ENCODE results near the gene BLACAT1. TPM values are rescaled to one million over a fixed set of nuclear protein-coding genes. Genes with fewer than 3 reads are reported as not detected.

BLACAT1 gene
- total and polyA plus RNA-seq, 2 of the 13 experiments (the other 11 are each of a cell fraction or from before 2014, with no cell fraction given): 1.2 to 2.8 TPM

DNA sequence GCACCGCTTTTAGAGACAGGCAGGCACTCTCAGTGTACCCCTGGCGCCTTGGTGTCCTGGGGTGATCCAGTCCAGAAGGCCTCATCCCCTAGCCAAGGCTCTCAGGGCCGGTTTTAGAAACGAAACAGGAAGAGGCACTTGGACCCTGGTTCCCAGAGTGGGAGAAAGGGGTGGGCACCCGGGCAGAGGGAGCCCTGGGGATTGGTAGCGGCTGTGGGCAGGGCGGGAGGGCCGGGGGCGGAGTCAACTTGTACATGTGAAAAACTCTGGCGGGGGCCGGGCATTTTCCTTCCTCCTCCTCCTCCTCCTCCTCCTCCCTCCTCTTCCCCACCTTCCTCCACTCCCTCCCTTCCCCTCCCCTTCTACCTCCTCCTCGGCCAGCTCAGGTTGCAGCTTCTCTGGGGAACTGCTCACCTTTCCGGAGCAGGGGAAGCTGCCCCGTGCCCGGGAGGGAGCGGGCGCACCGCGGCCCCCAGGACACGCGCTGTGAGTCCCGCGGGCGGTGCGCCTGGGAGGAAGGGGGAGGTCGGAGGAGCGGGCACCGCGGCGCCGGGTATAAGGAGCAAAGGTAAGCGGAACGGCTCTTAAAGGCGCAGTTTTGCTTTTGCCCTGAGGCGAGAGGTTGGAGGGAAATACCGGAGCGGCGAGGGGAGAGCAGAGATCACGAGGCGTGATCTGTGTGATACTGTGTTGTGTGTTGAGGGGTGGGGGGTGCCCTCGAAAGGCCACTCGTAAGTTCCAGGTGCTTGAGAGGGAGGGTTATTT is 48.6 kb upstream of the BLACAT1 start, which contains the start of gene CDK18 (continued):
- TF ChIP-seq NFYB (CRISPR knock-in tag; IDR thresholded peaks at IDR 0.05) (peak; percentile 66), TBX3 (IDR thresholded peaks at IDR 0.05; ENCODE audit: borderline replicate concordance) (no peak), ZNF484 (CRISPR knock-in tag; IDR thresholded peaks at IDR 0.05; ENCODE audit: borderline replicate concordance, low read depth) (no peak), TAF1 (CRISPR knock-in tag; IDR thresholded peaks at IDR 0.05) (peak; percentile 60), SETDB1 (CRISPR knock-in tag; IDR thresholded peaks at IDR 0.05; ENCODE audit: borderline replicate concordance) (no peak), SIX4 (CRISPR knock-in tag; IDR thresholded peaks at IDR 0.05) (0 out of 2 replicates have a peak, but pooled peaks have one; percentile 54), ZNF724P (CRISPR knock-in tag; IDR thresholded peaks at IDR 0.05; ENCODE audit: borderline replicate concordance) (no peak), ZNF772 (CRISPR knock-in tag; IDR thresholded peaks at IDR 0.05) (no peak), ZNF30 (CRISPR knock-in tag; IDR thresholded peaks at IDR 0.05) (no peak), SNAI1 (CRISPR knock-in tag; IDR thresholded peaks at IDR 0.05; ENCODE audit: borderline replicate concordance) (peak; percentile 41; the same call in 1 of the 2 replicates), YEATS4 (CRISPR knock-in tag; IDR thresholded peaks at IDR 0.05; ENCODE audit: borderline replicate concordance) (0 out of 2 replicates have a peak, but pooled peaks have one; percentile 68), MATR3 (CRISPR knock-in tag; IDR thresholded peaks at IDR 0.05) (no peak), DMAP1 (CRISPR knock-in tag; IDR thresholded peaks at IDR 0.05) (peak; percentile 35; the same call in 1 of the 2 replicates), ZNF768 (CRISPR knock-in tag; IDR thresholded peaks at IDR 0.05) (peak; percentile 43; the same call in 1 of the 2 replicates)
- TF ChIP-seq, protein P1, sequence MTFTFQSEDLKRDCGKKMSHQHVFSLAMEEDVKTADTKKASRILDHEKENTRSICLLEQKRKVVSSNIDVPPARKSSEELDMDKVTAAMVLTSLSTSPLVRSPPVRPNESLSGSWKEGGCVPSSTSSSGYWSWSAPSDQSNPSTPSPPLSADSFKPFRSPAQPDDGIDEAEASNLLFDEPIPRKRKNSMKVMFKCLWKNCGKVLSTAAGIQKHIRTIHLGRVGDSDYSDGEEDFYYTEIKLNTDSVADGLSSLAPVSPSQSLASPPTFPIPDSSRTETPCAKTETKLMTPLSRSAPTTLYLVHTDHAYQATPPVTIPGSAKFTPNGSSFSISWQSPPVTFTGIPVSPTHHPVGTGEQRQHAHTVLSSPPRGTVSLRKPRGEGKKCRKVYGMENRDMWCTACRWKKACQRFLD (CRISPR knock-in tag; IDR thresholded peaks at IDR 0.05; ENCODE audit: borderline replicate concordance): peak; percentile 67; the same call in 1 of the 2 replicates
- TF ChIP-seq, protein P2, sequence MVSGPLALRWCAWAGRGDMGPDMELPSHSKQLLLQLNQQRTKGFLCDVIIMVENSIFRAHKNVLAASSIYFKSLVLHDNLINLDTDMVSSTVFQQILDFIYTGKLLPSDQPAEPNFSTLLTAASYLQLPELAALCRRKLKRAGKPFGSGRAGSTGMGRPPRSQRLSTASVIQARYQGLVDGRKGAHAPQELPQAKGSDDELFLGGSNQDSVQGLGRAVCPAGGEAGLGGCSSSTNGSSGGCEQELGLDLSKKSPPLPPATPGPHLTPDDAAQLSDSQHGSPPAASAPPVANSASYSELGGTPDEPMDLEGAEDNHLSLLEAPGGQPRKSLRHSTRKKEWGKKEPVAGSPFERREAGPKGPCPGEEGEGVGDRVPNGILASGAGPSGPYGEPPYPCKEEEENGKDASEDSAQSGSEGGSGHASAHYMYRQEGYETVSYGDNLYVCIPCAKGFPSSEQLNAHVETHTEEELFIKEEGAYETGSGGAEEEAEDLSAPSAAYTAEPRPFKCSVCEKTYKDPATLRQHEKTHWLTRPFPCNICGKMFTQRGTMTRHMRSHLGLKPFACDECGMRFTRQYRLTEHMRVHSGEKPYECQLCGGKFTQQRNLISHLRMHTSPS (CRISPR knock-in tag; IDR thresholded peaks at IDR 0.05; ENCODE audit: low read depth): peak; percentile 51; the same call in 1 of the 2 replicates
- TF ChIP-seq, protein P3, sequence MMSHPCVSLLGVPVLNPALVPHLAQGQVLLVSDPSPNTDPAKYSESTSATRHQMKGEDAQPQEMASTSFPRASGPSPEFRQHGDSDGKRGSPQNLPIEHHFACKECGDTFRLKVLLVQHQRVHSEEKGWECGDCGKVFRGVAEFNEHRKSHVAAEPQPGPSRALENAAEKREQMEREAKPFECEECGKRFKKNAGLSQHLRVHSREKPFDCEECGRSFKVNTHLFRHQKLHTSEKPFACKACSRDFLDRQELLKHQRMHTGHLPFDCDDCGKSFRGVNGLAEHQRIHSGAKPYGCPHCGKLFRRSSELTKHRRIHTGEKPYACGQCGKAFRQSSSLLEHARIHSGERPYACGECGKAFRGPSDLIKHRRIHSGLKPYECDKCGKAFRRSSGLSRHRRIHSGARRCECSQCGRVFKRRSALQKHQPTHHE (CRISPR knock-in tag; IDR thresholded peaks at IDR 0.05; ENCODE audit: borderline replicate concordance): 0 out of 2 replicates have a peak, but pooled peaks have one; percentile 34
- TF ChIP-seq, protein P4, sequence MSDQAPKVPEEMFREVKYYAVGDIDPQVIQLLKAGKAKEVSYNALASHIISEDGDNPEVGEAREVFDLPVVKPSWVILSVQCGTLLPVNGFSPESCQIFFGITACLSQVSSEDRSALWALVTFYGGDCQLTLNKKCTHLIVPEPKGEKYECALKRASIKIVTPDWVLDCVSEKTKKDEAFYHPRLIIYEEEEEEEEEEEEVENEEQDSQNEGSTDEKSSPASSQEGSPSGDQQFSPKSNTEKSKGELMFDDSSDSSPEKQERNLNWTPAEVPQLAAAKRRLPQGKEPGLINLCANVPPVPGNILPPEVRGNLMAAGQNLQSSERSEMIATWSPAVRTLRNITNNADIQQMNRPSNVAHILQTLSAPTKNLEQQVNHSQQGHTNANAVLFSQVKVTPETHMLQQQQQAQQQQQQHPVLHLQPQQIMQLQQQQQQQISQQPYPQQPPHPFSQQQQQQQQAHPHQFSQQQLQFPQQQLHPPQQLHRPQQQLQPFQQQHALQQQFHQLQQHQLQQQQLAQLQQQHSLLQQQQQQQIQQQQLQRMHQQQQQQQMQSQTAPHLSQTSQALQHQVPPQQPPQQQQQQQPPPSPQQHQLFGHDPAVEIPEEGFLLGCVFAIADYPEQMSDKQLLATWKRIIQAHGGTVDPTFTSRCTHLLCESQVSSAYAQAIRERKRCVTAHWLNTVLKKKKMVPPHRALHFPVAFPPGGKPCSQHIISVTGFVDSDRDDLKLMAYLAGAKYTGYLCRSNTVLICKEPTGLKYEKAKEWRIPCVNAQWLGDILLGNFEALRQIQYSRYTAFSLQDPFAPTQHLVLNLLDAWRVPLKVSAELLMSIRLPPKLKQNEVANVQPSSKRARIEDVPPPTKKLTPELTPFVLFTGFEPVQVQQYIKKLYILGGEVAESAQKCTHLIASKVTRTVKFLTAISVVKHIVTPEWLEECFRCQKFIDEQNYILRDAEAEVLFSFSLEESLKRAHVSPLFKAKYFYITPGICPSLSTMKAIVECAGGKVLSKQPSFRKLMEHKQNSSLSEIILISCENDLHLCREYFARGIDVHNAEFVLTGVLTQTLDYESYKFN (CRISPR knock-in tag; conservative IDR thresholded peaks at IDR 0.05): peak; percentile 56; the same call in 1 of the 2 replicates
- TF ChIP-seq, protein P5, sequence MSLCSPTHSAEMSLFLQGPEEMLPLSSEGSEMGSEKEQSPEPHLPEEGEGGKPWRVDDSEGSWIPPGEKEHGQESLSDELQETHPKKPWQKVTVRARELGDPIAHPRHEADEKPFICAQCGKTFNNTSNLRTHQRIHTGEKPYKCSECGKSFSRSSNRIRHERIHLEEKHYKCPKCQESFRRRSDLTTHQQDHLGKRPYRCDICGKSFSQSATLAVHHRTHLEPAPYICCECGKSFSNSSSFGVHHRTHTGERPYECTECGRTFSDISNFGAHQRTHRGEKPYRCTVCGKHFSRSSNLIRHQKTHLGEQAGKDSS (CRISPR knock-in tag; IDR thresholded peaks at IDR 0.05; ENCODE audit: borderline replicate concordance, low read depth): 0 out of 2 replicates have a peak, but pooled peaks have one; percentile 27

Measured in HepG2 (cell line).